H1 (cell line): ENCODE results near the gene MYOD1. TPM values are rescaled to one million over a fixed set of nuclear protein-coding genes. Genes with fewer than 3 reads are reported as not detected.

Source experiments
- CTCF ChIA-PET: fragments of 300-600 bp; sonication (Branson Sonifier 250); formaldehyde crosslinking; loops from one replicate; lab custom pipeline; 2021; ENCODE audit not compliant: partially characterized antibody; lab: Charles Lee
- POLR2A ChIA-PET: fragments of 300-600 bp; sonication (Branson Sonifier 250); formaldehyde crosslinking; loops from one replicate; lab custom pipeline; 2021; ENCODE audit warnings: inconsistent platforms; ENCODE audit not compliant: partially characterized antibody; lab: Charles Lee
- DNase-seq, 2 experiments: peaks; one replicate each; pipeline versions ENCODE4 v3.0.0 to v3.0.0-alpha.2; 2010 to 2022; ENCODE audit warnings: low spot score in 2 of 2, low read depth in 1 of 2, mixed read lengths in 1 of 2
- FAIRE-seq: peaks from 2 replicates; lab custom pipeline; 2011; peaks lifted over from hg19 to GRCh38; lab: Jason Lieb, UNC
- H2AFZ ChIP-seq: 2 replicates; pipeline ENCODE4 v1.8.1; 2012; ENCODE audit warnings: low read length, inconsistent platforms
- H2AK5ac ChIP-seq: 2 replicates; pipeline ENCODE4 v1.6.1; 2013; ENCODE audit warnings: low read depth, low read length
- H2BK120ac ChIP-seq: replicated peaks from 2 replicates; pipeline ENCODE3; 2013; ENCODE audit warnings: low read depth, low read length, inconsistent platforms
- H2BK12ac ChIP-seq: 2 replicates; pipeline ENCODE4 v1.6.1; 2013; ENCODE audit warnings: low read depth, low read length
- H2BK15ac ChIP-seq: 2 replicates; pipeline ENCODE4 v1.6.1; 2013; ENCODE audit warnings: low read length
- H2BK20ac ChIP-seq: 2 replicates; pipeline ENCODE4 v1.6.1; 2013; ENCODE audit warnings: low read length
- H2BK5ac ChIP-seq: 2 replicates; pipeline ENCODE4 v1.6.1; 2013; ENCODE audit warnings: low read depth, low read length
- H3K14ac ChIP-seq: 2 replicates; pipeline ENCODE4 v1.6.1; 2013; ENCODE audit warnings: inconsistent platforms; ENCODE audit not compliant: insufficient read length
- H3K18ac ChIP-seq: 2 replicates; pipeline ENCODE4 v1.6.1; 2013; ENCODE audit warnings: low read length; ENCODE audit errors: extremely low read depth
- H3K23ac ChIP-seq: 2 replicates; pipeline ENCODE4 v1.6.1; 2013; ENCODE audit warnings: inconsistent platforms; ENCODE audit not compliant: insufficient read length
- H3K23me2 ChIP-seq: 2 replicates; pipeline ENCODE4 v1.6.1; 2013; ENCODE audit warnings: low read depth, low read length
- H3K27ac ChIP-seq: 2 replicates; pipeline ENCODE4 v1.6.1; 2011; ENCODE audit warnings: low read depth, low read length, inconsistent platforms
- H3K27me3 ChIP-seq, 4 experiments: replicated peaks in 1 of 4; 1 replicate in 1 of 4; 2 replicates in 3 of 4; pipeline versions ENCODE4 v1.6.1 to v1.8.1; 2011 to 2013; ENCODE audit warnings: low read length in 3 of 4, mild to moderate bottlenecking in 3 of 4, inconsistent platforms in 2 of 4, mixed read lengths in 2 of 4, moderate library complexity in 1 of 4; ENCODE audit not compliant: control insufficient read depth in 3 of 4, insufficient read depth in 3 of 4; ENCODE audit errors: extremely low read depth in 1 of 4
- H3K36me3 ChIP-seq, 4 experiments: 2 replicates each; pipeline versions ENCODE4 v1.6.1 to v1.8.1; 2011 to 2013; ENCODE audit warnings: mild to moderate bottlenecking in 4 of 4, low read length in 3 of 4, moderate library complexity in 2 of 4, control low read depth in 1 of 4, inconsistent platforms in 1 of 4; ENCODE audit not compliant: insufficient read depth in 4 of 4, control insufficient read depth in 2 of 4
- H3K4ac ChIP-seq: replicated peaks from 2 replicates; pipeline ENCODE3; 2013; ENCODE audit warnings: low read length, low read depth, mixed read lengths, inconsistent platforms; ENCODE audit not compliant: insufficient read length
- H3K4me1 ChIP-seq, 4 experiments: replicated peaks in 1 of 4; 1 replicate in 1 of 4; 2 replicates in 3 of 4; pipeline versions ENCODE4 v1.6.1 to v1.8.1; 2011 to 2013; ENCODE audit warnings: low read length in 3 of 4, inconsistent platforms in 2 of 4, mixed read lengths in 1 of 4; ENCODE audit not compliant: insufficient read depth in 4 of 4, control insufficient read depth in 3 of 4
- H3K4me2 ChIP-seq, 2 experiments: 2 replicates each; pipeline versions ENCODE4 v1.6.1 to v1.8.1; 2011 to 2013; ENCODE audit warnings: low read depth in 2 of 2, low read length in 2 of 2, control low read depth in 1 of 2, inconsistent platforms in 1 of 2, mild to moderate bottlenecking in 1 of 2; ENCODE audit not compliant: insufficient read depth in 1 of 2
- H3K4me3 ChIP-seq, 4 experiments: fragments of 200-600, 300-600 bp in 1 of 4; sonication (generic), shearing (Covaris generic), sonication (Bioruptor Twin) in 1 of 4; 2 replicates each; pipeline versions ENCODE4 v1.5.1 to v1.8.1; 2011 to 2016; ENCODE audit warnings: low read length in 4 of 4, low read depth in 3 of 4, control low read depth in 2 of 4, inconsistent platforms in 2 of 4, mild to moderate bottlenecking in 2 of 4, mixed read lengths in 1 of 4, moderate library complexity in 1 of 4; ENCODE audit not compliant: insufficient read depth in 2 of 4; ENCODE audit errors: extremely low read depth in 1 of 4
- H3K56ac ChIP-seq: replicated peaks from 2 replicates; pipeline ENCODE3; 2013; ENCODE audit warnings: low read depth, mild to moderate bottlenecking, mixed read lengths, low read length, inconsistent platforms; ENCODE audit not compliant: insufficient read length
- H3K79me1 ChIP-seq: 2 replicates; pipeline ENCODE4 v1.6.1; 2013; ENCODE audit warnings: low read depth, low read length, control low read depth
- H3K79me2 ChIP-seq, 2 experiments: 2 replicates each; pipeline versions ENCODE4 v1.6.1 to v1.8.1; 2012 to 2013; ENCODE audit warnings: low read length in 2 of 2, mild to moderate bottlenecking in 2 of 2, inconsistent platforms in 1 of 2; ENCODE audit not compliant: insufficient read depth in 2 of 2, control insufficient read depth in 1 of 2
- H3K9ac ChIP-seq, 4 experiments: replicated peaks in 1 of 4; 1 replicate in 1 of 4; 2 replicates in 3 of 4; pipeline versions ENCODE4 v1.6.1 to v1.8.1; 2011 to 2013; ENCODE audit warnings: low read depth in 3 of 4, low read length in 3 of 4, control low read depth in 2 of 4, mild to moderate bottlenecking in 2 of 4, moderate library complexity in 2 of 4, inconsistent platforms in 1 of 4; ENCODE audit errors: extremely low read depth in 1 of 4
- H3K9me3 ChIP-seq, 2 experiments: 2 replicates each; pipeline versions ENCODE4 v1.6.1 to v1.8.1; 2012 to 2013; ENCODE audit warnings: mild to moderate bottlenecking in 2 of 2, moderate library complexity in 2 of 2, control low read depth in 1 of 2, inconsistent platforms in 1 of 2, low read depth in 1 of 2, low read length in 1 of 2, mixed read lengths in 1 of 2; ENCODE audit not compliant: insufficient read depth in 2 of 2
- H4K20me1 ChIP-seq, 2 experiments: replicated peaks in 1 of 2; 2 replicates each; pipeline versions ENCODE3 to v1.8.1; 2011 to 2013; ENCODE audit warnings: inconsistent platforms in 2 of 2, low read length in 2 of 2, mild to moderate bottlenecking in 1 of 2; ENCODE audit not compliant: insufficient read depth in 2 of 2, control insufficient read depth in 1 of 2
- H4K5ac ChIP-seq: 2 replicates; pipeline ENCODE4 v1.6.1; 2013; ENCODE audit warnings: low read length, low read depth, mixed read lengths, inconsistent platforms; ENCODE audit not compliant: insufficient read length
- H4K8ac ChIP-seq: 2 replicates; pipeline ENCODE4 v1.8.0; 2013; ENCODE audit warnings: mild to moderate bottlenecking, moderate library complexity, low read length, inconsistent platforms; ENCODE audit not compliant: insufficient read depth; ENCODE audit errors: extremely low read depth
- H4K91ac ChIP-seq: replicated peaks from 2 replicates; pipeline ENCODE3; 2013; ENCODE audit warnings: low read length, mixed read lengths, inconsistent platforms; ENCODE audit not compliant: insufficient read length
- SP1 ChIP-seq: IDR thresholded peaks from 2 replicates; pipeline ENCODE4 v1.6.1; 2011; ENCODE audit warnings: low read depth, low read length
- TAF7 ChIP-seq: optimal IDR thresholded peaks from 2 replicates; pipeline ENCODE3; 2011; ENCODE audit warnings: low read depth, mild to moderate bottlenecking, inconsistent platforms, low read length, moderate library complexity, borderline replicate concordance
- ZNF274 ChIP-seq: IDR thresholded peaks from 2 replicates; pipeline ENCODE4 v1.7.0; 2012; ENCODE audit warnings: low read length, borderline replicate concordance; ENCODE audit errors: extremely low read depth
- WGBS, 2 experiments: shearing (Covaris generic) in 1 of 2; methylation state at CpG; one replicate each; pipeline versions ENCODE4 v1.1.6 to v1.1.7; 2013 to 2015; ENCODE audit warnings: low lambda C conversion rate in 2 of 2, mixed read lengths in 2 of 2, inconsistent platforms in 1 of 2, low coverage in 1 of 2, missing lambda C conversion rate in 1 of 2; ENCODE audit not compliant: insufficient replicate concordance in 2 of 2, insufficient coverage in 1 of 2, insufficient read length in 1 of 2; ENCODE audit errors: extremely low coverage in 1 of 2, missing lambda C conversion rate in 1 of 2; 5-methylcytosine and 5-hydroxymethylcytosine counted together
- polyA plus RNA-seq, 7 experiments: library from polyadenylated mRNA; depleted of rRNA in 3 of 7; stranded (reverse) in 5 of 7; unstranded in 2 of 7; fragments of >200 nt in 5 of 7; fragments of 200-250 nt in 2 of 7; gene quantifications; 1 replicate in 5 of 7; 2 replicates in 1 of 7; 4 replicates in 1 of 7; pipeline versions ENCODE4 v1.2.1 to v1.2.3, GENCODE V29; 2011 to 2013; ENCODE audit warnings: missing spikeins in 2 of 7, mixed read lengths in 2 of 7
- total RNA-seq: library from RNA; stranded (reverse); fragmentation: NEBNext Ultra II Directional; extraction: Animal tissue kit (Norgen Biotek cat#: 25700); gene quantifications from 2 replicates; pipeline ENCODE4 v1.2.1, GENCODE V29; 2021

Gene MYOD1
- total and polyA plus RNA-seq, 2 of the 8 experiments (the other 6 are each of a cell fraction or from before 2014, with no cell fraction given), result not detected

GRCh38 chr11:17693531-17693930 lies 25.8 kb upstream of the MYOD1 start:
- H2AK5ac ChIP-seq, result no peak overlapping the region
- no peak for FAIRE-seq

More at GRCh38 chr11:17693531-17693930, 25.8 kb upstream of the MYOD1 start:
- Histone ChIP-seq H3K23ac (no peak overlapping the region), H3K18ac (no peak overlapping the region), H3K4me3 (no peak overlapping the region), H3K36me3 (no peaks in the 10 kb centered on the region), H2BK120ac (no peak overlapping the region), H2BK5ac (no peak overlapping the region), H4K8ac (no peak overlapping the region), H3K79me1 (no peaks in the 10 kb centered on the region), H2BK15ac (no peak overlapping the region), H2BK20ac (no peak overlapping the region), H3K14ac (no peak overlapping the region), H3K4me2 (no peak overlapping the region), H3K27ac (no peak overlapping the region), H3K9ac (no peak overlapping the region), H3K9me3 (no peaks in the 10 kb centered on the region), H2BK12ac (no peak overlapping the region), H3K4ac (no peak overlapping the region), H4K5ac (no peak overlapping the region), H4K20me1 (peaks cover 0 to 2% of the 10 kb centered on the region in 2 experiments), H3K79me2 (no peaks in the 10 kb centered on the region), H3K27me3 (peaks cover 5 to 33% (median 29%) of the 10 kb centered on the region in 4 experiments), H2AFZ (no peak overlapping the region), H4K91ac (no peak overlapping the region), H3K23me2 (no peaks in the 10 kb centered on the region; the same call in 1 of the 2 replicates), H3K4me1 (no peaks in the 10 kb centered on the region; a peak in 1 of 7 replicates)
- WGBS, 2 experiments, result 94% methylated on average over 4 of the region's 4 CpGs; no CpG with 5 or more reads in 1 of the 2 experiments
- no peak for DNase-seq
- ChIA-PET CTCF (interaction anchor here (0.8 to 2.9 kb wide), 4 partner anchors 11 to 95 kb away, joined by 3 to 9 read pairs (median 4); partner anchors contain the start of gene MYOD1), POLR2A (interaction anchor here (1.0 kb wide), 1 partner anchor 22 kb away, joined by 3 read pairs; no protein-coding TSS in a partner anchor)
- TF ChIP-seq ZNF274 (no peak), SP1 (no peak), TAF7 (no peak)
- TF ChIP-seq, all 59 proteins: peak for 0
- no peak overlapping the region for H3K56ac ChIP-seq
